Progenitor cell of endocrine pancreas (in vitro differentiated cells): ENCODE results near the gene SLC12A1. TPM values are rescaled to one million over a fixed set of nuclear protein-coding genes. Genes with fewer than 3 reads are reported as not detected.

Source experiments
- DNase-seq: peaks from one replicate; pipeline ENCODE4 v3.0.0; 2021; ENCODE audit warnings: low spot score; ENCODE audit not compliant: unreplicated experiment
- H3K27ac Mint-ChIP-seq: 2 replicates; pipeline ENCODE4 v1.8.0; 2021; ENCODE audit warnings: mild to moderate bottlenecking, moderate library complexity, mixed read lengths
- H3K27me3 Mint-ChIP-seq: 2 replicates; pipeline ENCODE4 v1.8.0; 2021; ENCODE audit warnings: mixed read lengths
- H3K36me3 Mint-ChIP-seq: 2 replicates; pipeline ENCODE4 v1.8.0; 2022; ENCODE audit warnings: mixed read lengths; ENCODE audit not compliant: insufficient read depth
- H3K4me1 Mint-ChIP-seq: 2 replicates; pipeline ENCODE4 v1.8.0; 2021; ENCODE audit warnings: low read depth, mixed read lengths
- H3K4me3 Mint-ChIP-seq: 2 replicates; pipeline ENCODE4 v1.8.0; 2021; ENCODE audit warnings: low read depth, mild to moderate bottlenecking, moderate library complexity, mixed read lengths
- H3K9me3 Mint-ChIP-seq: 2 replicates; pipeline ENCODE4 v1.8.0; 2021; ENCODE audit warnings: low read depth, mixed read lengths
- CTCF ChIP-seq: fragments of 200-600 bp; sonication (generic); IDR thresholded peaks from one replicate; pipeline ENCODE4 v1.5.0; 2021; ENCODE audit warnings: antibody characterized with exemption, mild to moderate bottlenecking; ENCODE audit not compliant: unreplicated experiment
- total RNA-seq: library from RNA; stranded (reverse); gene quantifications from 2 replicates; pipeline ENCODE4 v1.2.1, GENCODE V29; 2021

SLC12A1 gene
- total RNA-seq, 1 donor from 2014 or later, result not detected

- H3K9me3 Mint-ChIP-seq, result no peaks in the 10 kb centered on the region
- peak; percentile 64 for DNase-seq
- no peak for TF ChIP-seq CTCF
- H3K27ac Mint-ChIP-seq, result peak within 1 kb of the TSS; percentile 98
- H3K27me3 Mint-ChIP-seq, result no peaks in the 10 kb centered on the region
- peak within 1 kb of the TSS; percentile 98 for H3K4me3 Mint-ChIP-seq
- peaks cover 6% of the 10 kb centered on the region for H3K36me3 Mint-ChIP-seq
- H3K4me1 Mint-ChIP-seq, result peaks cover 19% of the 10 kb centered on the region
These were observed 125.0 kb downstream of the SLC12A1 start, which contains the start of gene DUT for GRCh38 chr15:48330855-48331795. Gene DUT (plus strand): TSS chr15:48331429. CDS start chr15:48331516, 87 bp downstream.

GRCh38 chr15:48331796-48332641, 125.9 kb downstream of the SLC12A1 start:
- no peaks in the 10 kb centered on the region for H3K9me3 Mint-ChIP-seq
- peak overlapping the region; percentile 98 for H3K4me3 Mint-ChIP-seq
- H3K4me1 Mint-ChIP-seq, result peaks cover 19% of the 10 kb centered on the region
- DNase-seq, result peak; percentile 17
- H3K36me3 Mint-ChIP-seq, result peaks cover 6% of the 10 kb centered on the region
- H3K27ac Mint-ChIP-seq, result peak overlapping the region; percentile 96
- TF ChIP-seq CTCF, result no peak
- H3K27me3 Mint-ChIP-seq, result no peaks in the 10 kb centered on the region

- Mint-ChIP-seq H3K4me1 (peaks cover 19% of the 10 kb centered on the region), H3K27me3 (no peaks in the 10 kb centered on the region), H3K36me3 (peaks cover 6% of the 10 kb centered on the region), H3K27ac (peak overlapping the region; percentile 67), H3K9me3 (no peaks in the 10 kb centered on the region), H3K4me3 (peak overlapping the region; percentile 98)
- no peak for TF ChIP-seq CTCF
- DNase-seq, result no peak
These were observed 126.5 kb downstream of the SLC12A1 start for GRCh38 chr15:48332642-48333034.

- Mint-ChIP-seq H3K4me1 (peaks cover 19% of the 10 kb centered on the region), H3K27ac (no peak overlapping the region), H3K27me3 (no peaks in the 10 kb centered on the region), H3K4me3 (peak overlapping the region; percentile 45), H3K36me3 (peaks cover 6% of the 10 kb centered on the region), H3K9me3 (no peaks in the 10 kb centered on the region)
- no peak for TF ChIP-seq CTCF
- DNase-seq, result no peak
These were observed 127.4 kb downstream of the SLC12A1 start for GRCh38 chr15:48333540-48333939.

GRCh38 chr15:48334260-48334659, 128.2 kb downstream of the SLC12A1 start:
- no peak for DNase-seq
- Mint-ChIP-seq H3K4me1 (peaks cover 19% of the 10 kb centered on the region), H3K4me3 (no peak overlapping the region), H3K27ac (no peak overlapping the region), H3K27me3 (no peaks in the 10 kb centered on the region), H3K9me3 (no peaks in the 10 kb centered on the region), H3K36me3 (peaks cover 6% of the 10 kb centered on the region)
- TF ChIP-seq CTCF, result no peak
